GM21390 (cell line): ENCODE data around the gene SHQ1.

ENCODE experiments used
- ATAC-seq: cut with Tn5 transposase; IDR thresholded peaks from one replicate; pipeline ENCODE4 v1.9.1; 2021; ENCODE audit not compliant: unreplicated experiment

Gene SHQ1

DNA sequence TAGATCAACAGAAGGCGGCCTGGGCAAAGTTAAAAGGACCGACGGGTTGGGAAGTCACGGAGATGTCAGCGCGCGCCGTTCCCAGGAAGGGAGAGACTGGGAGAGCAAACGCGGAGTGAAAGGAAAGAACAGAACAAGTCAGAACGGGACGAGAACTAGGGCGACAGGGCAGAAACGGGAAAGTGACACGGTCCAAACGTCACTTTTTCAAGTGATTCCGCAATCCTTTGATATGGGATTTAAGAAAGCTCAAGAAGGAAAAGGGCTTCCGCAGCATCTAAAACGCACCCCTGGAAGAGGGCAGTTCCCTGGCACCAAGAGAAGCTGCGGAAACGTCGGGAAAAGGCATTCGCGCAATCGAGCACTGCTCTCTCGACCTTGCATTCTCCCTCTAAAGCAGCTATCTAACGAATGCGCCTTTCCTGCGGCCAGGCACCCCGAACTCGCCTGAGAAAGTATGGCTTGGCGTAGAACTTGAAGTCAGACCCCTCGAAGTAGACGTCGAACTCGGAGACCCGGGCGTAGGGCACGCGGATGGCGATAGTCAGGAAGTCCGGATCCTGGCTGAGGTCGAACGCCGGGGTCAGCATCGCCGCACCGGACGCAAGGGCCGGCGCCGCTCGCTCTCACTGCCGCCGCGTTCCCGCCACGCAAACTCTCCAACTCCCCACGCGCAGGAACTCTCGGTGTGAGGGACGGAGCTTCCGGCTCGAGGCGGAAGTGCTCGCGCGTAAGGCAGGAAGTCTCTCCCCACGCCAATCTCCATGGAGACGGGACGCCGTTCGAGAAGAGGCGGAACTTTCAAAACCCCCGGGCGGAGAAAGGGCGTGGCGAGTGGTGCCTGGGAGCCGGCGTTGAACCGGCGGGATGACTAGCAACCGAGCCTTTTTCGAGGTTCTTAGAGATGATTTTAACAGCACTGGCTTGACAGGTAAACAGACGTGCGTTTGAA is at the start of gene SHQ1:
Gene SHQ1, minus strand, starts transcription at position 695 of the 952 bp plus-strand sequence. Its CDS starts 105 bp downstream, at position 590.
- ATAC-seq: peak; percentile 88

DNA sequence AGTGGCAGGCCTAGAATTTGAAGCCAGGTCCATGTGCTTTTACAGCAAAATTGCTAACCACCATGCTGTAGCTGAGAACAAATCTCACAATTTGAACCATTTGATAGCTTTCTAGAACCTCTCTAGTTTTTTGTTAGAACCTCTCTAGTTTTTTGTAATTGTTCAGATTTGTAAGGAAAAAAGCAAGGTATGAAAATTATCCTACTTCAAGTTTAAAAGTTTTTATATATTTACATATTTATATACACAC is 49.4 kb upstream of the SHQ1 start:
- ATAC-seq: no peak

DNA sequence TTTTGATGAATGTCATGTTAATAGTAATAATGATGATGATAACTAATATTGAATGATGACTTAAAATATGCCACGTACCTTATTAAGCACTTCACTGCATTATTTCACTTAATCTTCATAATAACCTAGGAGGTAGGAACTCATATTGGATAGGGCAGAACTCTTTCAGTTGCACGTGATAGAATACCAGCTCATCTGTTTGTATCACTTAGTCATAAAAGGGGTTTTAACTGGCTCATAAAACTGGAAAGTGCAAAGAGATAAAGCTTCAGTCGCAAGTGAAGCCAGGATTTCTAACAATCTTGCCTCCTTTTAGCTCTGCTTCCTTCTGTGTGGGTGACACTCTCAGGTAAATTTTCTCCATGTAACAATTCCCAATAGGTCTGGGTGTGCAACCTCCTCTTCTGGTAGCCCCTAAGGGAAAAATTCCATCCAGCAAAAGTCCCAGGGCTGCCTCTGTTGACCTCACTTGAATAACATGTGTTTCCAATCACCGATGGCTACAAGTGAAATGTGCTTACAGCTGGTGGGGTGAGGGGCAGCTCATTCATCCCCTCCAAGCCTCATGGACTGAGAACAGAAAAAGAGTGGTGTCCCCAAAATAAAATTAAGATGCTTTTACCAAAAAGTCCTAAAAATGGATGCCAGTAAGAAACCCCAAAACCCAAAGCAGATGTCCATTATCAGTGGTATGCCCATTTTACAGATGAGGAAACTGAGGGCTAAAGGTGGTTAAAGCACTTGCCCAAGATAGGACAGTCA is 48.9 kb upstream of the SHQ1 start:
- ATAC-seq: no peak

DNA sequence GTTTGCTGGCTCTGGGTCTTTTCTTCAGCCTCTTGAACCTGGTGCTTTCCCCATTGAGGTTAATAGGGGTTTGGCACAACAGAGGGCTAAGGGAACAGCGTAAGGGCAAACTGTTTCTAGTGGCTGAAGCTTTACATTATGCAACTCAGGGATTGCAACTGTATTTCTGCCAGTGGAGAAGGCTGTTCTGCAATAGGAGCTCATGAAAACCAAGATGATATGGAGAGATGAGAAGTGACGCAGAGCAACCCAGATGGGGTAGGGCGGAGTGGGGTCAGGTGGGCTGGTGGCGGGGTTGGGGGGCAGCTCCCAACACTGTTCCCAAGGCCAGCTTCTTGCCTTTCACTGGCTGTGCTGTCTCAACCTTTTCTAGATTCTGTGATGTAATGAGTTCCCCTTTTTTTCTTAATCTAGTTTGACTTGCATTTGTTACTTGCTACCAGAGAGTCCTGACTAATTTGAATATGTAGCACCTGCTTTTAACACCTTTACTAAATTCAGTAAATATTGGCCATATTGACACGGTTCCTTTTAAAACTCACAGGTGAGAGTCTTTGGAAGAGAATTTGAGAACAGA is 46.8 kb upstream of the SHQ1 start:
- no peak for ATAC-seq

DNA sequence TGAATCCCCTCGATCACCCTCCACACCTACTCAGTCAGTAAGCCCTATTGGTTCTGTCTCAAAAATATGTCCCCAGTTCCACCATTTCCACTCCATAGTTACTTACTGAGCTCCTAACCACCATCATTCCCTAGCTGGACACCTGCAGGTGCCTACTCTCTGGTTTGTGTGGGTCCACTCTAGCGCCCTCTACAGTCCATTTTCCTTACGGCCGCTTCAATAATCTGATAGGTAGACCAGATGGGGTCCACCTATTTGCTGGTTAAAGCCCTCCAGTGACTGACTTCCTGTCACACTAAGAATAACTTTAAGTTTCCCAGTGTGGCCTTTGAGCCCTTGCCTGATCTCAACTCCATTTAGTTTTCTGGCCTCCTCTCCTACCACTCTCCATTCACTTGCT is 44.6 kb upstream of the SHQ1 start:
- ATAC-seq: no peak

DNA sequence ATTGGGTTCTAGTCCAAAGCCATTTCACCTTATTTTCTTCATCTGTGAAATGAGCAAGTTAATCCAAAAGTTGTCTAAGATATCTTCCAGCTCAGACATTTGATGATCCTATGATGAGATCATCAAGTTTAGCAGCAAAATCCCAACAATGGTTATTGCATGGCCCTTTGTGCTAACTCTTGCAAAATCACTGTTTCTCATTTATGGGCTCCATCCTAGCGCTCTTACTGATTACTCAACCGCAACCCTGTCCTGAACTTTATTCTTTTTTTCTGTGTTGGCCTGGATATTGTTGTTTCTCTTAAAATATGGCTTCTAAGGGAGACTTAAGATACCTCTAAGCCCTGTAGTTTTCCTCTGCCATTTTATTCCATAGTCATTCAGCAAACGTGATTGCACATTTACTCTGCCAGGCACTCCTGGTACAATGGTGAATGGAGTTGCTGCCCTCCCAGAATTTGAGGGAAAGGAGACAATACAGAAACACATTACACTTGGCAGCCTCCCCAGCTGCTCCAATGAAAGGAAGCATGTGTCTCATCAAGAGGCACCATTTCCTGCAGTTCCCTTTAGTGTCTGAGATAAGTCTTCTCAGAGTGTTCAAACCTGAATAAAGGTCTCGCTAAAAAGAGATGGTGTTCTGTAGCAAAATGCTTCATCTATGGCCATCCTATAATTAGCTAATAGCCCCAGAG is 44.0 kb upstream of the SHQ1 start:
- ATAC-seq: no peak

DNA sequence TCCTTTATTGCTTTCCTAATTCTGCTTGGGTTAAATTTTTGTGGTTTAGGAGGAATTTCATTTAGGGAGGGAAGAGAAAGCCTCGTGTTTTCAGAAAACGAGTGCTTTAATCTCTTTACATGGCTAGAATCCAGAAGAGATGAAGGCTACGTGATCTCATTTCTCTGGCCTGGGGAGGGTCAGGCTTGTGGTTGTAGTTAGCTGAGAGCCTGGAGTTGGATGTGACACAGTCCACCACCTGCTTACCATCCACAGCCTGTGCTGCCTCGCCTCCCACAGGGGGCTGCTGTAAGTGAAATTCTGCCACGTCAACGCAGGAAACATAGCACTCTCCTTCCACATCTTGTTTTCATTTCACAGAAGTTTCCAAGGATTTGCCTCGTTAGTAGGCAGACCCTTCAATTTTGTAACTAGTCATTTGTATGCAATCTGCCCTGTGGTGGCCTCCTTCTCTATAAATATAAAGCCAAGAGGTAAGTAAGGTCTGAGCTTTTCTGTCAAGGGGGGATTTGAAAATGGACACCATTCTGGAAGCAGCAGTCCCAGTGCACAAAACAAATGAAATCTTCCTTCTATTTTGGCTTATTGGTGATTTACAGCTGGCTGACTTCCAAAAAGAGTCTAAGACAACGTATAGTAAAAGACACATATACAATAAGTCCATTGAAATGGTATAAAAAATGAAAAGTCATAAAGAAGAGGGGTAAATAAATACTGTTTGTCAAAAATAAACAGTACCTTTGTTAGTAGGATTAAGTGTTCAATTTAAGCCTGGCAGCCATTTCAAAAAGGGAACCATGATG is 43.0 kb upstream of the SHQ1 start:
- ATAC-seq: no peak

DNA sequence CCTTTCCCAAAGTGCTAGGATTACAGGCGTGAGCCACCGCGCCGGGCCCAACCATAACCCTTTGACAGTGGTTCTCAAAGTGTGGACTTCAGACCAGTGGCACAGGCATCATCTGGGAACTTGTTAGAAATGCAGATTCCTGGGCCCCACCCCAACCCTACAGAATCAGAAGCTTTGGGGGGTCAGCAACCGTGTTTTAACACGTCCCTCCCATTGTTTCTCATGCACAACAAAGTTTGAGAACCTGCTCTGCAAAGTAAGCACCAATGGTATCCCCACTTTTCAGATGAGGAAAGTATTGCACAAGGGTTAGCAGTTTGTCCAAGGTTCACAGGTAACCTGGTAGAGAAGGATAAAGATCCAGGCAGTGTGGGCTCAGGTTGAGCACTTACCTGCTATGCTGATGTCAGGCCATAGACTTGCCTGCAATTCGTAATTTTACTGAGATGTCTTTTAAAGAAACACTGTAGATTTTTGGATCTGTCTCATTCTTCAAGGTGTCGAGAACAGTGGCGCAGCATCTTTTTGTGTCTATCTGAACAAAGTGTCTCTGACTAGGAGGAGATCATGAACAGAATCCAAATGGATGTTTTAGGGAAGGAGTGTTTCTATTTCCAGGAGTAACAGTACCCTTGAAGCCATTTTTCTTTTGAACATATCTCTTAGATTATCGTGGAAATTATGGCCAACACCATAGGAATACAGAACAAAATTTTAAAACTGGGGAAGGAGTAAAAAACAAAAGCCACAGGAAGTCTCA is 42.1 kb upstream of the SHQ1 start:
- no peak for ATAC-seq

DNA sequence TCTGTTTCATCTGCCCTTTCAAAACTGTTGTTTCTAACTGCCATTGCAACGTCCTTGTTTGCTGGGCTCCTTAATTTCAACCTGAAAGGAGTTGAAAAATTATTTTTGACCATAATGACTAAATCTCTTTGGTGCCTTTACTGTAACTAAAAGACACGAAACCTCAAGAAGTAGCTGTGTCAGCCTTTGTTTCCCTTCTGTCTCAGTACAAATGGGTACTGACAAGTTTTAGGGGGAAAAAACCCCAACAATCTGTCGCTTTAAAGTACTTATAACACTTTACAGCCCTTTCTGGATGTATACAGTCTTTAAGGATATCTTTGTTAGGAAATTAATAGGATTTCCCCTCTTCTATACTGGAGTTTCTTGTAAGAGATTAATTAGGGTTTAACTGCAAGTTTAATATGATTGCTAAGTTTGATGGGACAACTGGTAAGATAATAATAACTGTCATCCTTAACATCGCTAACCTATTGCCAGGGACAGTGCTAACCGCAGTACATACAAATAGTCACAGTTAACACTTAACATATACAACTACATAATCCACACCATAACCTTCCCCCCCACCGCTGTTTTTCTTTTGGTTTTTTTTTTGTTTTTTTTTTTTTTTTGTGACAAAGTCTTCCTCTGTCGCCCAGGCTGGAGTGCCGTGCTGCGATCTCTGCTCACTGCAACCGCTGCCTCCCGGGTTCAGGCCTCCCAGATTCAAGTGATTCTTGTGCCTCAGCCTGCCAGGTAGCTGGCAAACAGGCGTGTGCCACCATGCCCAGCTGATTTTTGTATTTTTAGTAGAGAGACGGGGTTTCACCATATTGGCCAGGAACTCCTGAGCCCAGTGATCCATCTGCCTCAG is 41.3 kb upstream of the SHQ1 start:
- no peak for ATAC-seq

DNA sequence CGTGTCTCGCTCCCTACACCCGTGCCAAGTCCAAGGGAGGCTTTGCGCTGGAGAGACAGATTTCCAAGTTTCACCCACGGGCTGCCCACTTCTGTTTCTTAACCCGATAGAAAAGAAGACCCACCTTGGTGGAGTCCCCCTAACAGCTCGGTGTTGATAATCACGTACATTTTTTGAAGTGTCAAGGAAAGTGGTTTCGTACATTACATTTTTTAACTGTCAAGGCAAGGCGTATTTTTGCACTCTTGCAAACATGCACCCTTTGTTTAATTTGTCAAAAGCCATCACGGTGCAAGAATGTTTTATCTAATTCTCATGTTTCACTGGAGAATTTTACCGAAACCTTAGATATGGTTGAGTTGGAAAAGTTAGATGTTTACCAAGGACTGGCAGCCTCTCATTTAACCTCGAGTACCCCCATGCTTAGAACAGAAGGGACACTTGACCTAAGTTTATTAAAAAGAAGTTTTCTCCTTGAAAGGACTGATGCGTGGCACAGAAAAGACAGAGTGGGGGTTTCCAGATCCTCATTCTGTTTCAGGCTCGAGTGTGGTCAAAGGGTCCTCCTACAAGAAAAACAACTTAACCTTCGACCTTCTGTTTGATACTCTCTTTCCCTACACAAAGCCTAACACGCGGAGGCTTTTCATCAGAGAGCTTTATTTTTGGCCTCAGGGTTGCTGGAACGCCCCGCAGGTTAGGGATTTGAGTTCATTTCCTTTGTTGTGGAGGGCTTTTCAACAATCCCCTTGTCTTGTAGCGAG is 40.5 kb upstream of the SHQ1 start:
- no peak for ATAC-seq

DNA sequence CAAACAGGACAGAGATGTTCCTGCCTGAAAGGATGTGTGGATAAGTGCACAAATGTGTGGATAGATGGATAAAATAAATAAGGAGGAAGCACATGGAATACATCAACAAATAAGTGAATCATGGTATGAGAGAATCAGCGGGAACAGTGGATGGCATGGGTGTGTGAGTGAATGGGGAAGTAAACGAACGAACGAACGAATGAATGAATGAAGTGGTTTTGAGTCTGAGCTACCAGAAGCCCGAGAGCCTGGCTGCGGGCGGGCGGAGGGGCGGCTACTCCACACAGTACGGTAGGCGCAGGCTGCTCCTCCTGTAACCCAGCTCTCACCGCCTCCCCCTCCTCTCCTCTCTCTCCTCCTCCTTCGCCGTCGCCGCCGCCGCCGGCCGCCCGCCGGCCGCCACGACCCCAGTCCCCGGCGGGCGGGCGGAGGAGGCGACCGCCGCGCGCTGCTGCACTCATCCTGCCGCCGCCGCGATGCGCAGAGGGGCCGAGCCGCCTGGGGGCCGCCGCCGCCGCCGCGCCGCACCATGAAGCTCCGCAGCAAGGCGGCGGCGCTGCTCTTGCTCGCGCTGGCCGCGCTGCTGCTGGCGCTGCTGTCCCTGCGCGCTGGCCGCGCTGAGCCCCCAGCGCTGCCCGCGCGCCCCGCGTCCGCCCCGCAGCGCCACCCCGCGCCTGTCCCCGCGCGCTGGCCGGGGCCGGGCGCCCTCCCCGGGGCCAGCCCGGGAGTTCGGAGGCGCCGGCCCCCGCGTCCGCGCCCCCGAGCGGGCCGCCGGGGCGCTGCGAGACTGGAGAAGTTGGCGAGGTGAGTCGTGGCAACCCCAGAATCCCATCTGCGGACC is 39.7 kb upstream of the SHQ1 start, which contains the start of gene GXYLT2:
Gene GXYLT2, plus strand, starts transcription at position 342 of the 841 bp plus-strand sequence. Its CDS starts 188 bp downstream, at position 530.
- ATAC-seq: peak; percentile 71

DNA sequence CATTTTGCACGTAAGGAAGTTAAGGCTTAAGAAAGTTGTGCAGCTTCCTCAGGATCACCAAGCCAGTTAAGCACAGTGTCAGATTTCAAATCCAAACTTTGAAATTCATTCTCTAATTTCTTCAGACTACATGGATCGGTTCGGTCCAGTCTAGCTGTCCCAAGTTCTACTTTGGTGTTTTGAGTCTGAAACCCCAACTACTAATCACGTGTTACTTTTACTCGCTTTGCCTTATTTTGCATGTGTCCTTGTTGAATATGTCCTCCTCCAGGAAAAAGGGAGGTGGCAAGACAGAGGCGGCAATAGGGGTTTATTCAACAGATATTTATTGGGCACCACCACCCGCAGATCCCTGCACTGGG is 39.1 kb upstream of the SHQ1 start:
- ATAC-seq: no peak

DNA sequence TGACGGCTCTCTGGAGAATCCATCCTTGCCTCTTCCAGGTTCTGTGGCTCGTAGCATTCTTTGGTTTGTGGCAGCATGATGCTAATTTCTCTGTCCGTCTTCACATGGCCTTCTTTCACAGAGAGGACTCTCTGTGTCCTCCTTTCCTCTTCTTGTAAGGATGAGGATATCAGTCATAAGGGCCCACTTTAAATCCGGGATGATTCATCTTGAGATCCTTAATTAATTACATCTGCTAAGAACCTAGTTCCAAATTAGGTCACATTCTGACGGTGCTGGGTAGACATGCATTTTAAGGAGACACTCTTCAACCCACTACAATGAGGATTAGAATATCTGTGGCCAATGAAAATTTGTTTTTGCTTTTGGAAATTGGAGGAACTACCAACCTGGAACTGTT is 23.9 kb upstream of the SHQ1 start:
- no peak for ATAC-seq

DNA sequence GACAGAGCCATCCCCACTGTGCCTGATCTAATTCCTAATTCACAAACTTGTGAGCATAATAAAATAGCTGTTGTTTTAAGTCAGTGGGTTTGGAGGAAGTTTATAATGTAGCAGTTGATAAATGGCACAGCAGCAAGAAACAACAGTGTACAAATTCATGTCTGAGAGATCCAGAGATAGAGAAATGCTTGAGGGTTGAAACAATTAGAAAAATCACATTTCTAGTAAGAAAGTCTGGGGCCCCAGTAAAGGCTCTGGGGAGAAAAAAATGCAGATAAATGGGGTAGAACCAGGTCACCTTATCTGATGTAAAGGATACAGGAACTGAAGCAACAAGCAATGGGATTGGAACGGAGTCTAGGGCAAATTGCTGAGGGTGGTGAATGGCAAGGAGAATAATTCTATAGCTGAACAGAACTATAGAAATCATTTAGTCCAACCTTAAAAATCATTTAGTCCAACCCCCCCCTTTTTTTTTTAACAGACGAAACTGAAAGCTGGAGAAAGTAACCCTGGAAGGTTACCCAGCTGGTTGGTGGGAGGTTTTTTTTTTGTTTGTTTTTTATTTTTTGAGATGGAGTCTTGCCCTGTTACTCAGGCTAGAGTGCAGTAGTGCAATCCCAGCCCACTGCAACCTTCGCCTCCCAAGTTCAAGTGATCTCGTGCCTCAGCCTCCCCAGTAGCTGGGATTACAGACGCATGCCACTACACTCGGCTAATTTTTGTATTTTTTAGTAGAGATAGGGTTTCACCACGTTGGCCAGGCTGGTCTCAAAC is 14.3 kb upstream of the SHQ1 start:
- ATAC-seq: no peak

DNA sequence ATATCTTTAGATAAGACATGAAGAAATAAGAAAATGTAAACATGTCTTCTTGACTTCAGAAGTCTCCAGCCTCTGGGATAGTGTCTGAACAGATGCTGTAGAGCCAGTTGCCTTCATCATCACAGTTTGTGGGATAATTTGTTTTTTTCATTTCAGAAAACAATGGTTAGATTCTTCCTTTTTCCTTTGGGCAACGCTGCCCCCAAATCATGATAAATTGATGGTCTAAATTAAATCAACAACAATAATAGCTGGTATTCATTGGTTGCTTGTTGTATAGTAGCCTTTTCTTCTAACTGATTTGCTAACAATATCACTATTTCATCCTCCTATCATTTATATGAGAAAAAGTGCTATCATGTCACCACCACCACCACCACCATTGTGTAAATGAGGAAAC is 12.6 kb upstream of the SHQ1 start:
- no peak for ATAC-seq

DNA sequence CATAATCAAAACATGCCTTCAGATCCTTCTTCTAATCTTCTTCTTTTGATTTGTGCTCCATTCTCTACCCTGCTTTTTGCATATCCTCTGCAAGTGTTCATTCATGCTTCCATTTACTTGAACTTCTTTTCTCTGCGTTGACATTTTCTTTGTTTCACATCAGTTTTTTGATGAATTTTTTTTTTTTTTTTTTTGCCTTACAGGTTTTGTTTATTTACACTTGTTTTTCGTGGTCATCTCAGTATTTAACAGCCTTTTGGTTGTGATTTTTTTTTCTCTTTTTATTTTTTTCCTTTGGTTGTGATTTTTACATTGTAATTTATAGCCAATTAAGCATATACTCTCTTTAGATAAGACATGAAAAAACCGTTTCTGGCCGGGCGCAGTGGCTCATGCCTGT is 11.8 kb upstream of the SHQ1 start:
- ATAC-seq: no peak

DNA sequence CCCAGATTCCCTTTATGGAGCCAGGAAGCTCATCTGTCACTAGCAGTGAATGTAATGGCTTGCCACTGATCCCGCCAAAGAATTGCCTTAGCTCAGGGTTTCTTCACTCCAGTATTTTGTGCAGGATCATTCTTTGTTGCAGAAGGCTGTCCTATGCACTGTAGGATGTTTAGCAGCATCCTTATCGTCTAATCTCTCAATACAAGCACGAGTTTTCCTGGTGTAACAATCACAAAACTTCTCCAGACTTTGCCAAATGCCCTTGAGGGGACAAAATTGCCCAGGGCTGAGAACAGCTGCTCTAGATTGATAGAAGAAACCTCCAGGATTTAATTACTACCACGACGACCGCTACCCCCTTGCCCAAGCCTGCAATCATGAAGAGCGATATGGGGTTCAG is 6.8 kb upstream of the SHQ1 start:
- ATAC-seq: no peak
